Measurements from ENCODE around the gene FIGN.

FIGN gene

GRCh38 chr2:163558251-163559021 is 177.4 kb downstream of the FIGN start:
- DNase-seq (ENCODE audit: low read depth), result no peak

GRCh38 chr2:163556511-163556910 is 179.3 kb downstream of the FIGN start:
- DNase-seq (ENCODE audit: low read depth), result peak; percentile 65

- DNase-seq (ENCODE audit: low read depth), result peak; percentile 28
Observed at GRCh38 chr2:163554864-163555263, 180.9 kb downstream of the FIGN start.

- no peak for DNase-seq (ENCODE audit: low read depth)
Observed at GRCh38 chr2:163553601-163554000, 182.2 kb downstream of the FIGN start.

- DNase-seq (ENCODE audit: low read depth), result no peak
Observed at GRCh38 chr2:163552758-163553157, 183.1 kb downstream of the FIGN start.

GRCh38 chr2:163551616-163552373 is 184.0 kb downstream of the FIGN start:
- DNase-seq (ENCODE audit: low read depth), result no peak

- DNase-seq (ENCODE audit: low read depth), result no peak
Observed at GRCh38 chr2:163548970-163549369, 186.8 kb downstream of the FIGN start.
